B cell (primary cell): ENCODE results near the gene STIL. TPM values are rescaled to one million over a fixed set of nuclear protein-coding genes. Genes with fewer than 3 reads are reported as not detected.
"Not testable (repeated sequence)": the region's sequence is repeated elsewhere in the genome, so short reads cannot be mapped to it uniquely, and the experiment has no call there.

ENCODE experiments used
- ATAC-seq: fragments of 200-7000 bp; cut with Tn5 transposase; one replicate; pipeline ENCODE4 v1.10.0; 2021; ENCODE audit warnings: low read depth, mild to moderate bottlenecking, moderate number of reproducible peaks, moderate library complexity
- CTCF ChIA-PET: fragments of 350-600 bp; sonication (Branson Sonifier 250); formaldehyde crosslinking; loops from one replicate; lab custom pipeline; 2021; ENCODE audit warnings: antibody characterized with exemption, inconsistent platforms; lab: Charles Lee
- POLR2A ChIA-PET: fragments of 350-600 bp; sonication (Branson Sonifier 250); formaldehyde crosslinking; loops from one replicate; lab custom pipeline; 2021; ENCODE audit warnings: antibody characterized with exemption; lab: Charles Lee
- DNase-seq: peaks from one replicate; pipeline ENCODE4 v3.0.0; 2013
- H2AFZ ChIP-seq: 2 replicates; pipeline ENCODE4 v1.6.1; 2012; ENCODE audit warnings: mild to moderate bottlenecking, low read depth, low read length; ENCODE audit not compliant: insufficient read depth, poor library complexity, severe bottlenecking
- H3K27ac ChIP-seq, 2 donors: 1 replicate in 1 of 2; 2 replicates in 1 of 2; pipeline ENCODE4 v1.5.1; 2012 to 2013; ENCODE audit warnings: low read length in 2 of 2, mild to moderate bottlenecking in 2 of 2, moderate library complexity in 1 of 2
- H3K27me3 ChIP-seq, 4 experiments: fragments of 200-600 bp in 1 of 4; sonication (generic) in 1 of 4; replicated peaks in 1 of 4; 1 replicate in 2 of 4; 2 replicates in 2 of 4; pipeline versions ENCODE4 v1.6.1 to v1.7.0; 2013 to 2016; ENCODE audit warnings: low read length in 3 of 4, mild to moderate bottlenecking in 2 of 4, mixed read lengths in 1 of 4, moderate library complexity in 1 of 4; ENCODE audit not compliant: insufficient read depth in 4 of 4, control insufficient read depth in 3 of 4; ENCODE audit errors: control extremely low read depth in 1 of 4
- H3K36me3 ChIP-seq, 2 experiments: replicated peaks in 1 of 2; 1 replicate in 1 of 2; 2 replicates in 1 of 2; pipeline versions ENCODE4 v1.6.1 to v1.7.1; 2013; ENCODE audit warnings: low read length in 1 of 2; ENCODE audit not compliant: insufficient read depth in 2 of 2, control insufficient read depth in 1 of 2; ENCODE audit errors: control extremely low read depth in 1 of 2, extremely low read depth in 1 of 2
- H3K4me1 ChIP-seq, 2 donors: fragments of 200-600 bp in 1 of 2; sonication (generic) in 1 of 2; 1 replicate in 1 of 2; 2 replicates in 1 of 2; pipeline versions ENCODE4 v1.5.1 to v1.6.1; 2013 to 2017; ENCODE audit warnings: low read length in 2 of 2; ENCODE audit not compliant: control insufficient read depth in 2 of 2, insufficient read depth in 2 of 2
- H3K4me2 ChIP-seq: replicated peaks from 2 replicates; pipeline ENCODE3; 2012; ENCODE audit warnings: mild to moderate bottlenecking, low read depth, low read length; ENCODE audit not compliant: poor library complexity, severe bottlenecking
- H3K4me3 ChIP-seq, 5 experiments: fragments of 200-600 bp in 1 of 5; sonication (generic) in 1 of 5; 1 replicate in 3 of 5; 2 replicates in 2 of 5; pipeline versions ENCODE4 v1.5.1 to v1.7.0; 2011 to 2016; ENCODE audit warnings: low read length in 4 of 5, mild to moderate bottlenecking in 4 of 5, low read depth in 2 of 5, control low read depth in 1 of 5, moderate library complexity in 1 of 5; ENCODE audit not compliant: insufficient read depth in 1 of 5; ENCODE audit errors: control extremely low read depth in 1 of 5, extremely low read depth in 1 of 5
- H3K79me2 ChIP-seq: fragments of 200-600 bp; sonication (generic); one replicate; pipeline ENCODE4 v1.6.0; 2016; ENCODE audit warnings: low read length; ENCODE audit not compliant: control insufficient read depth, insufficient read depth
- H3K9ac ChIP-seq: fragments of 200-600 bp; sonication (generic); 2 replicates; pipeline ENCODE4 v1.6.1; 2017; ENCODE audit warnings: mild to moderate bottlenecking, low read length, moderate library complexity
- H3K9me3 ChIP-seq, 3 donors: one replicate each; pipeline versions ENCODE4 v1.6.1 to v1.7.1; 2013; ENCODE audit warnings: low read length in 2 of 3; ENCODE audit not compliant: control insufficient read depth in 2 of 3, insufficient read depth in 1 of 3; ENCODE audit errors: control extremely low read depth in 1 of 3
- H4K20me1 ChIP-seq: 2 replicates; pipeline ENCODE4 v1.6.0; 2012; ENCODE audit warnings: mild to moderate bottlenecking, low read length; ENCODE audit not compliant: insufficient read depth, control insufficient read depth, poor library complexity, severe bottlenecking
- H3K27ac Mint-ChIP-seq: one replicate; pipeline ENCODE4 v1.8.0; 2021; ENCODE audit warnings: mixed read lengths
- H3K27me3 Mint-ChIP-seq: one replicate; pipeline ENCODE4 v1.8.0; 2021; ENCODE audit warnings: mixed read lengths
- H3K4me1 Mint-ChIP-seq: one replicate; pipeline ENCODE4 v1.8.0; 2021; ENCODE audit warnings: mixed read lengths
- H3K4me3 Mint-ChIP-seq: one replicate; pipeline ENCODE4 v1.8.0; 2021; ENCODE audit warnings: mixed read lengths
- H3K9me3 Mint-ChIP-seq: one replicate; pipeline ENCODE4 v1.8.0; 2022; ENCODE audit warnings: mixed read lengths; ENCODE audit not compliant: insufficient read depth
- CTCF ChIP-seq: fragments of 200-600 bp; IDR thresholded peaks from one replicate; pipeline ENCODE4 v1.8.0; 2022; ENCODE audit warnings: antibody characterized with exemption, mild to moderate bottlenecking
- EZH2 ChIP-seq: IDR thresholded peaks from 2 replicates; pipeline ENCODE4 v1.6.1; 2012; ENCODE audit warnings: borderline replicate concordance, low read depth, mild to moderate bottlenecking, moderate library complexity, low read length; ENCODE audit not compliant: insufficient read depth, poor library complexity, severe bottlenecking
- WGBS: methylation state at CpG from one replicate; pipeline ENCODE4 v1.1.5; 2013; ENCODE audit warnings: missing lambda C conversion rate; ENCODE audit not compliant: insufficient coverage; 5-methylcytosine and 5-hydroxymethylcytosine counted together
- intact Hi-C: fragments of 100-400 bp; cut with micrococcal nuclease; formaldehyde crosslinking; loops from one replicate; pipeline ENCODE4 v1.10.0; 2022
- polyA plus RNA-seq: library from polyadenylated mRNA; depleted of rRNA; stranded (reverse); fragments of >200 nt; gene quantifications from 2 replicates; pipeline ENCODE4 v1.2.3, GENCODE V29; 2012
- total RNA-seq, 2 donors: library from RNA; stranded (reverse); fragments of 120-200 nt in 1 of 2; gene quantifications; 1 replicate in 1 of 2; 2 replicates in 1 of 2; pipeline versions ENCODE4 v1.2.3 to v1.2.4, GENCODE V29; 2013 to 2022

STIL gene
- total and polyA plus RNA-seq, 2 donors (not counting 1 experiment from before 2014, with no cell fraction given) = 0.79 to 1.8 TPM

GRCh38 chr1:47280142-47280541, 33.8 kb downstream of the STIL start:
- H3K4me3 Mint-ChIP-seq = no peak overlapping the region
- TF ChIP-seq EZH2 (no peak), CTCF (no peak)
- CTCF ChIA-PET = no interaction called here
- no peaks in the 10 kb centered on the region for H3K9me3 ChIP-seq
- no peaks in the 10 kb centered on the region for H3K4me1 Mint-ChIP-seq
- H3K36me3 ChIP-seq = no peaks in the 10 kb centered on the region
- no peak overlapping the region for H3K9ac ChIP-seq
- H3K79me2 ChIP-seq = peaks cover 5% of the 10 kb centered on the region
- no peak overlapping the region for H2AFZ ChIP-seq
- H3K27ac Mint-ChIP-seq = no peak overlapping the region
- H3K4me3 ChIP-seq = no peak overlapping the region
- no peaks in the 10 kb centered on the region for H3K27me3 ChIP-seq
- intact Hi-C loops = no loop called here
- no peak overlapping the region for H3K27ac ChIP-seq
- H3K27me3 Mint-ChIP-seq = no peaks in the 10 kb centered on the region
- no peaks in the 10 kb centered on the region for H3K9me3 Mint-ChIP-seq
- H3K4me2 ChIP-seq = no peak overlapping the region
- WGBS = 100% methylated on average over 3 of the region's 3 CpGs
- POLR2A ChIA-PET = no interaction called here
- DNase-seq (no peak), ATAC-seq (no peak)
- H4K20me1 ChIP-seq = no peaks in the 10 kb centered on the region
- no peaks in the 10 kb centered on the region for H3K4me1 ChIP-seq

GRCh38 chr1:47276850-47277249, 37.1 kb downstream of the STIL start:
- no peak for DNase-seq
- H3K27ac Mint-ChIP-seq = no peak overlapping the region
- H3K36me3 ChIP-seq = no peaks in the 10 kb centered on the region
- no peak overlapping the region for H3K27ac ChIP-seq
- no peak overlapping the region for H2AFZ ChIP-seq
- H3K79me2 ChIP-seq = peaks cover 5% of the 10 kb centered on the region
- intact Hi-C loops = no loop called here
- no peaks in the 10 kb centered on the region for H4K20me1 ChIP-seq
- H3K27me3 ChIP-seq = no peaks in the 10 kb centered on the region
- TF ChIP-seq EZH2 (no peak), CTCF (no peak)
- POLR2A ChIA-PET = no interaction called here
- no peaks in the 10 kb centered on the region for H3K4me1 Mint-ChIP-seq
- no peak overlapping the region for H3K4me3 ChIP-seq
- CTCF ChIA-PET = interaction anchor here (1.3 kb wide), 1 partner anchor 14 kb away, joined by 5 read pairs; no protein-coding TSS in a partner anchor
- whole genome bisulfite sequencing = no CpG with 5 or more reads among the region's 2 CpGs
- H3K9ac ChIP-seq = no peak overlapping the region
- no peaks in the 10 kb centered on the region for H3K9me3 ChIP-seq
- no peak for ATAC-seq
- H3K27me3 Mint-ChIP-seq = no peaks in the 10 kb centered on the region
- H3K9me3 Mint-ChIP-seq = no peaks in the 10 kb centered on the region
- H3K4me1 ChIP-seq = no peaks in the 10 kb centered on the region
- no peak overlapping the region for H3K4me2 ChIP-seq
- no peak overlapping the region for H3K4me3 Mint-ChIP-seq

GRCh38 chr1:47275811-47276210, 38.1 kb downstream of the STIL start:
- H3K4me3 ChIP-seq, H3K79me2 ChIP-seq, CTCF ChIA-PET, H2AFZ ChIP-seq, H3K4me3 Mint-ChIP-seq, H3K27ac ChIP-seq, H3K9me3 ChIP-seq, H3K4me2 ChIP-seq, intact Hi-C loops, H3K27me3 Mint-ChIP-seq, H3K27ac Mint-ChIP-seq, H3K4me1 ChIP-seq, ATAC-seq, H3K9me3 Mint-ChIP-seq, H3K36me3 ChIP-seq, H3K4me1 Mint-ChIP-seq, H3K27me3 ChIP-seq, POLR2A ChIA-PET, H4K20me1 ChIP-seq, DNase-seq, H3K9ac ChIP-seq: not testable (repeated sequence)
- WGBS = 95% methylated on average over 7 of the region's 7 CpGs
